Ishikawa (cell line): Measurements from ENCODE around the gene KIAA1549.

ENCODE experiments used
- CEBPB ChIP-seq: IDR thresholded peaks from 2 replicates; pipeline ENCODE4 v1.6.1; 2012
- CREB1 ChIP-seq: IDR thresholded peaks from 2 replicates; pipeline ENCODE4 v1.6.1; 2012; ENCODE audit warnings: low read depth
- EGR1 ChIP-seq: IDR thresholded peaks from 2 replicates; pipeline ENCODE4 v1.6.1; 2012
- EP300 ChIP-seq: IDR thresholded peaks from 2 replicates; pipeline ENCODE4 v1.6.1; 2012; ENCODE audit warnings: borderline replicate concordance
- FOXM1 ChIP-seq: IDR thresholded peaks from 2 replicates; pipeline ENCODE4 v1.6.1; 2012; ENCODE audit warnings: low read depth, borderline replicate concordance
- NFIC ChIP-seq: IDR thresholded peaks from 2 replicates; pipeline ENCODE4 v1.6.1; 2012
- RAD21 ChIP-seq: IDR thresholded peaks from 2 replicates; pipeline ENCODE4 v1.6.1; 2012; ENCODE audit warnings: low read depth
- TAF1 ChIP-seq: IDR thresholded peaks from 2 replicates; pipeline ENCODE4 v1.6.1; 2012; ENCODE audit warnings: low read depth, mild to moderate bottlenecking
- TCF12 ChIP-seq: IDR thresholded peaks from 2 replicates; pipeline ENCODE4 v1.6.1; 2012; ENCODE audit warnings: low read depth
- TEAD4 ChIP-seq: IDR thresholded peaks from 2 replicates; pipeline ENCODE4 v1.6.1; 2012
- USF1 ChIP-seq: IDR thresholded peaks from 2 replicates; pipeline ENCODE4 v1.6.1; 2012
- YY1 ChIP-seq: IDR thresholded peaks from 2 replicates; pipeline ENCODE4 v1.6.1; 2012; ENCODE audit warnings: low read depth
- ZBTB7A ChIP-seq: IDR thresholded peaks from 2 replicates; pipeline ENCODE4 v1.6.1; 2012; ENCODE audit warnings: low read depth
- TF ChIP-seq, protein P1 (sequence below): IDR thresholded peaks from 2 replicates; pipeline ENCODE4 v1.6.1; 2012; ENCODE audit warnings: low read depth, mild to moderate bottlenecking
- TF ChIP-seq, protein P2 (sequence below): IDR thresholded peaks from 2 replicates; pipeline ENCODE4 v1.6.1; 2012

The KIAA1549 gene

GRCh38 chr7:138926241-138926612, 55.0 kb downstream of the KIAA1549 start:
- TF ChIP-seq NFIC = no peak
- TF ChIP-seq TCF12 = no peak
- no peak for TF ChIP-seq EGR1
- no peak for TF ChIP-seq YY1

DNA sequence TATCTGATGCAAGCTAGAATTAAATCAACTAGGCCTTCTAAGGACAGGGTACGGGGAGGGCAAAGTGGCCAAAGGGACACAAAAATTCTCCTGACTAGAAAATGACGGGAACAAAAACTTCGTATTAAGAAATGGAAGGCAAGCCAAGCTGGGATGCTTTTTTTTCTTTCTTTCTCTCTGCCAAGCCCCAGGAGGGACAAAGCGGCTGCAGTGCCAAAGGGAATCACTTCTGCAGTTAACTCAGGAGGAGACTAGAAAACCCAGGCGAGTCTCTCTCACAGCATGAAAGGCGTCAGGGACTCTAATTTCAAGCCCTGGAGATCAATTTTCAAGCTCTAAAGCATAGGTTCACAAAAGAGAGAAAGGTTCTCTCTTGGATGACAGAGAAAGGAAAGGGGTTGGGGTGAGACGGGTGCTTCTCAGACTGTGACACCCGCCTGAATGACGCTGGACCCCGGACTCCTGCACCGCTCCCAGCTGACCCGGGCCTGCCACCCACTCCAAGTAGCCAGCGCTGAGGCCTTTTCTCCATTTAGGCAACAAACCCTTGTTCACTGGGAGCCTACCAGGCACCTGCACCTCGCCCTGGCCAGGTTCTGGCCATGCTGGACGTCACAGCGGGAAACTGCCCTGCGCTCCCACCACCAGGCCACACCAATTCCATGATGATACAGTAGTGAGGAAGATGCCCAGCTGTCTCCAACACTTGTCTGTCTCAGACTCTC, 56.5 kb downstream of the KIAA1549 start:
- TF ChIP-seq TEAD4 (no peak), EGR1 (no peak)
- TF ChIP-seq, protein P1, sequence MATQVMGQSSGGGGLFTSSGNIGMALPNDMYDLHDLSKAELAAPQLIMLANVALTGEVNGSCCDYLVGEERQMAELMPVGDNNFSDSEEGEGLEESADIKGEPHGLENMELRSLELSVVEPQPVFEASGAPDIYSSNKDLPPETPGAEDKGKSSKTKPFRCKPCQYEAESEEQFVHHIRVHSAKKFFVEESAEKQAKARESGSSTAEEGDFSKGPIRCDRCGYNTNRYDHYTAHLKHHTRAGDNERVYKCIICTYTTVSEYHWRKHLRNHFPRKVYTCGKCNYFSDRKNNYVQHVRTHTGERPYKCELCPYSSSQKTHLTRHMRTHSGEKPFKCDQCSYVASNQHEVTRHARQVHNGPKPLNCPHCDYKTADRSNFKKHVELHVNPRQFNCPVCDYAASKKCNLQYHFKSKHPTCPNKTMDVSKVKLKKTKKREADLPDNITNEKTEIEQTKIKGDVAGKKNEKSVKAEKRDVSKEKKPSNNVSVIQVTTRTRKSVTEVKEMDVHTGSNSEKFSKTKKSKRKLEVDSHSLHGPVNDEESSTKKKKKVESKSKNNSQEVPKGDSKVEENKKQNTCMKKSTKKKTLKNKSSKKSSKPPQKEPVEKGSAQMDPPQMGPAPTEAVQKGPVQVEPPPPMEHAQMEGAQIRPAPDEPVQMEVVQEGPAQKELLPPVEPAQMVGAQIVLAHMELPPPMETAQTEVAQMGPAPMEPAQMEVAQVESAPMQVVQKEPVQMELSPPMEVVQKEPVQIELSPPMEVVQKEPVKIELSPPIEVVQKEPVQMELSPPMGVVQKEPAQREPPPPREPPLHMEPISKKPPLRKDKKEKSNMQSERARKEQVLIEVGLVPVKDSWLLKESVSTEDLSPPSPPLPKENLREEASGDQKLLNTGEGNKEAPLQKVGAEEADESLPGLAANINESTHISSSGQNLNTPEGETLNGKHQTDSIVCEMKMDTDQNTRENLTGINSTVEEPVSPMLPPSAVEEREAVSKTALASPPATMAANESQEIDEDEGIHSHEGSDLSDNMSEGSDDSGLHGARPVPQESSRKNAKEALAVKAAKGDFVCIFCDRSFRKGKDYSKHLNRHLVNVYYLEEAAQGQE = no peak

DNA sequence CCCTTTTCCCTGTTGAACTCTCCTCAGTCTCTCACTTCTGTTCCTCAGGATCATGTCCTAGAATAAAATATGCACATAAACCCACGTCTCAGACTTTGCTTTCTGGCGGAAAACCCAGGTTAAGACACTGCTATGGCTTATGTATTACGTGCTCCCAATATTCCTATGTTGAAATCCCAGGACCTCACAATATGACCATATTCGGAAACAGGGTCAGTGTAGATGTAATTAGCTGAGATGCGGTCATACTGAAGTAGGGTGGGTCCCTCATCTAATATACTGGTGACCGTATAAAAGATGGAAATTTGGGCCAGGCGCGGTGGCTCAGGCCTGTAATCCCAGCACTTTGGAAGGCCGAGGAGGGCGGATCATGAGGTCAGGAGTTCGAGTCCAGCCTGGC, 59.9 kb downstream of the KIAA1549 start:
- TF ChIP-seq, protein P1 = no peak
- TF ChIP-seq FOXM1 = no peak
- TF ChIP-seq RAD21 = no peak
- no peak for TF ChIP-seq NFIC
- TF ChIP-seq, protein P2, sequence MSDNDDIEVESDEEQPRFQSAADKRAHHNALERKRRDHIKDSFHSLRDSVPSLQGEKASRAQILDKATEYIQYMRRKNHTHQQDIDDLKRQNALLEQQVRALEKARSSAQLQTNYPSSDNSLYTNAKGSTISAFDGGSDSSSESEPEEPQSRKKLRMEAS = no peak
- no peak for TF ChIP-seq TCF12
- TF ChIP-seq ZBTB7A = no peak
- no peak for TF ChIP-seq EP300
- TF ChIP-seq CEBPB = no peak
- no peak for TF ChIP-seq CREB1
- no peak for TF ChIP-seq TAF1

DNA sequence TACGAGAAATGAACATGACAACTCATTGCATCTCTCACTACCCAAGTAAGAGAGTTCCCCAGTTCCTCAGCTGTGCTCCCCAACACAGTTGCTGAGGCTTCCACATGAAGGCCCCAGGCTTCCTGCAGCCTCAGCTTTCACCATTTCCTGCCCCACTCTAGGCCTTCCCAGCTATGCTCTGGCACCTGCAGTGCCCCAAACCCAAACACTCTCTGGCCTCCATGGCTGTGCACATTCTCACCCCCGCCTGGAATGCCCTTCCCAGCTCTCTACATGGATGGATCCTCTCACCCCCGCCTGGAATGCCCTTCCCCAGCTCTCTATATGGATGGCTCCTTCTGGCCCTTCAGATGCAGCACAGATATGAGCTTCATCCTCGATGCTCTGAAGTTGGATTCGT, 61.3 kb downstream of the KIAA1549 start:
- TF ChIP-seq, protein P1 = no peak
- no peak for TF ChIP-seq FOXM1
- no peak for TF ChIP-seq USF1
- TF ChIP-seq EGR1 = no peak
- no peak for TF ChIP-seq ZBTB7A
- no peak for TF ChIP-seq EP300
- no peak for TF ChIP-seq TEAD4
- TF ChIP-seq RAD21 = no peak
- TF ChIP-seq NFIC = no peak
- TF ChIP-seq CREB1 = no peak
- no peak for TF ChIP-seq YY1
- no peak for TF ChIP-seq CEBPB
- TF ChIP-seq, protein P2 = no peak
- no peak for TF ChIP-seq TCF12
- TF ChIP-seq TAF1 = no peak

- TF ChIP-seq NFIC = no peak
- TF ChIP-seq, protein P1 = no peak
- no peak for TF ChIP-seq ZBTB7A
- no peak for TF ChIP-seq TEAD4
- TF ChIP-seq FOXM1 = no peak
- no peak for TF ChIP-seq TAF1
- no peak for TF ChIP-seq EP300
- no peak for TF ChIP-seq CEBPB
- TF ChIP-seq USF1 = no peak
- TF ChIP-seq TCF12 = no peak
- TF ChIP-seq YY1 = no peak
- no peak for TF ChIP-seq RAD21
- no peak for TF ChIP-seq EGR1
- TF ChIP-seq, protein P2 = no peak
- no peak for TF ChIP-seq CREB1
Measured at GRCh38 chr7:138919216-138919615, 62.0 kb downstream of the KIAA1549 start.
